ENCODE results near the gene BACE2. TPM values are rescaled to one million over a fixed set of nuclear protein-coding genes. Genes with fewer than 3 reads are reported as not detected.

The BACE2 gene
- total RNA-seq, 1 experiment from 2014 or later: 23.2 TPM

DNA sequence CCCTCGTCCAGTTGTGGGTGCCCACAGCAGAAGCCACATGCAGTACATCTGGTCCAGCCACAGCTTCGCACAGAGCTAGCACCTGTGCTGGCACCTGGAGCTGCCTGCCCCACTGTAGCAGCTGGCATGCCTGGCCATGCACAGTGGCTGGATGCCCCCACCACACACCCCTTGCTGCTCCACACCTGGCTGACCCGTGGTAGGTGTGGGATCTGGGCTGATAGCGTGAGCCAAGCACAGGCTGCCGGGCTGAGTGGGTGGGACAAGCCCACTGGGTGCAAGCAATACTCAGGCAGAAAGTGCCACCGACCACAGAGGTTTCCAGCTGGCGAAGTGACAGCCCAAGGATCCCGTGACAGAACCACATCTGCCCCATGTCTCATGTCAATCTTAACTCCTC is 30.6 kb upstream of the BACE2 start:
- BruUV-seq (replicated peaks): no TSS peak
- ChIA-PET POLR2A (no interaction called here), RAD21 (ENCODE audit: low non-redundant PET in 1 of 2, low total read pairs in 2 of 2, uncharacterized antibody in 2 of 2, unreplicated experiment in 2 of 2) (no interaction called here), CTCF (no interaction called here)
- Histone ChIP-seq H3K27me3 (ENCODE audit: insufficient read depth, low read length) (peaks cover 10% of the 10 kb centered on the region; the same call in 1 of the 2 replicates), H3K9me3 (ENCODE audit: control insufficient read depth in 1 of 2, insufficient read depth in 1 of 2, low read depth in 1 of 2, low read length in 2 of 2) (no peaks in the 10 kb centered on the region), H3K27ac (ENCODE audit: low read depth, low read length) (no peak overlapping the region), H3K4me1 (ENCODE audit: control insufficient read depth in 1 of 2, insufficient read depth in 2 of 2, low read length in 2 of 2) (peaks cover 0 to 7% of the 10 kb centered on the region in 2 experiments; a peak in 1 of 4 replicates), H3K36me3 (ENCODE audit: control insufficient read depth in 1 of 2, insufficient read depth in 2 of 2, low read length in 2 of 2) (no peaks in the 10 kb centered on the region), H2AFZ (ENCODE audit: low read depth, low read length, poor library complexity, severe bottlenecking) (no peak overlapping the region), H4K20me1 (ENCODE audit: insufficient read depth) (no peaks in the 10 kb centered on the region), H3K79me2 (ENCODE audit: insufficient read depth, low read length) (no peaks in the 10 kb centered on the region), H3K4me2 (ENCODE audit: low read length) (no peak overlapping the region), H3K4me3 (replicated peaks in 1 of 2; ENCODE audit: low read depth in 1 of 2, low read length in 2 of 2) (no peak overlapping the region), H3K9me2 (ENCODE audit: insufficient read depth) (no peaks in the 10 kb centered on the region), H3K9ac (ENCODE audit: low read length) (no peak overlapping the region)
- TF ChIP-seq YY1 (IDR thresholded peaks at IDR 0.05; ENCODE audit: extremely low read depth, insufficient replicate concordance, low read depth, low read length) (no peak), TCF7L2 (IDR thresholded peaks at IDR 0.05; ENCODE audit: borderline replicate concordance, extremely low read depth, insufficient read depth, insufficient read length) (no peak), POLR2A (IDR thresholded peaks at IDR 0.05; ENCODE audit: borderline replicate concordance, extremely low read depth, insufficient read depth, insufficient read length) (no peak), ZFX (IDR thresholded peaks at IDR 0.05) (no peak), SIN3A (IDR thresholded peaks at IDR 0.05; ENCODE audit: low read depth) (no peak), SRF (IDR thresholded peaks at IDR 0.05; ENCODE audit: low read depth) (no peak), RAD21 (IDR thresholded peaks at IDR 0.05; ENCODE audit: low read depth) (no peak), CBX3 (IDR thresholded peaks at IDR 0.05; ENCODE audit: low read depth) (no peak), SP1 (IDR thresholded peaks at IDR 0.05; ENCODE audit: low read depth) (no peak), ELF1 (IDR thresholded peaks at IDR 0.05; ENCODE audit: borderline replicate concordance, low read depth) (no peak), POLR2AphosphoS5 (IDR thresholded peaks at IDR 0.05; ENCODE audit: low read depth, low read length) (no peak)
- TF ChIP-seq, protein P1, sequence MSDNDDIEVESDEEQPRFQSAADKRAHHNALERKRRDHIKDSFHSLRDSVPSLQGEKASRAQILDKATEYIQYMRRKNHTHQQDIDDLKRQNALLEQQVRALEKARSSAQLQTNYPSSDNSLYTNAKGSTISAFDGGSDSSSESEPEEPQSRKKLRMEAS (IDR thresholded peaks at IDR 0.05): no peak
- TF ChIP-seq, protein P2, sequence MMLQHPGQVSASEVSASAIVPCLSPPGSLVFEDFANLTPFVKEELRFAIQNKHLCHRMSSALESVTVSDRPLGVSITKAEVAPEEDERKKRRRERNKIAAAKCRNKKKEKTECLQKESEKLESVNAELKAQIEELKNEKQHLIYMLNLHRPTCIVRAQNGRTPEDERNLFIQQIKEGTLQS (IDR thresholded peaks at IDR 0.05): no peak
- TF ChIP-seq, protein P3, sequence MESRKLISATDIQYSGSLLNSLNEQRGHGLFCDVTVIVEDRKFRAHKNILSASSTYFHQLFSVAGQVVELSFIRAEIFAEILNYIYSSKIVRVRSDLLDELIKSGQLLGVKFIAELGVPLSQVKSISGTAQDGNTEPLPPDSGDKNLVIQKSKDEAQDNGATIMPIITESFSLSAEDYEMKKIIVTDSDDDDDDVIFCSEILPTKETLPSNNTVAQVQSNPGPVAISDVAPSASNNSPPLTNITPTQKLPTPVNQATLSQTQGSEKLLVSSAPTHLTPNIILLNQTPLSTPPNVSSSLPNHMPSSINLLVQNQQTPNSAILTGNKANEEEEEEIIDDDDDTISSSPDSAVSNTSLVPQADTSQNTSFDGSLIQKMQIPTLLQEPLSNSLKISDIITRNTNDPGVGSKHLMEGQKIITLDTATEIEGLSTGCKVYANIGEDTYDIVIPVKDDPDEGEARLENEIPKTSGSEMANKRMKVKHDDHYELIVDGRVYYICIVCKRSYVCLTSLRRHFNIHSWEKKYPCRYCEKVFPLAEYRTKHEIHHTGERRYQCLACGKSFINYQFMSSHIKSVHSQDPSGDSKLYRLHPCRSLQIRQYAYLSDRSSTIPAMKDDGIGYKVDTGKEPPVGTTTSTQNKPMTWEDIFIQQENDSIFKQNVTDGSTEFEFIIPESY (IDR thresholded peaks at IDR 0.05; ENCODE audit: extremely low read depth, insufficient replicate concordance, low read length): no peak
- TF ChIP-seq, protein P4, sequence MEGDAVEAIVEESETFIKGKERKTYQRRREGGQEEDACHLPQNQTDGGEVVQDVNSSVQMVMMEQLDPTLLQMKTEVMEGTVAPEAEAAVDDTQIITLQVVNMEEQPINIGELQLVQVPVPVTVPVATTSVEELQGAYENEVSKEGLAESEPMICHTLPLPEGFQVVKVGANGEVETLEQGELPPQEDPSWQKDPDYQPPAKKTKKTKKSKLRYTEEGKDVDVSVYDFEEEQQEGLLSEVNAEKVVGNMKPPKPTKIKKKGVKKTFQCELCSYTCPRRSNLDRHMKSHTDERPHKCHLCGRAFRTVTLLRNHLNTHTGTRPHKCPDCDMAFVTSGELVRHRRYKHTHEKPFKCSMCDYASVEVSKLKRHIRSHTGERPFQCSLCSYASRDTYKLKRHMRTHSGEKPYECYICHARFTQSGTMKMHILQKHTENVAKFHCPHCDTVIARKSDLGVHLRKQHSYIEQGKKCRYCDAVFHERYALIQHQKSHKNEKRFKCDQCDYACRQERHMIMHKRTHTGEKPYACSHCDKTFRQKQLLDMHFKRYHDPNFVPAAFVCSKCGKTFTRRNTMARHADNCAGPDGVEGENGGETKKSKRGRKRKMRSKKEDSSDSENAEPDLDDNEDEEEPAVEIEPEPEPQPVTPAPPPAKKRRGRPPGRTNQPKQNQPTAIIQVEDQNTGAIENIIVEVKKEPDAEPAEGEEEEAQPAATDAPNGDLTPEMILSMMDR (IDR thresholded peaks at IDR 0.05 in 2 of 3, conservative IDR thresholded peaks at IDR 0.05 in 1 of 3; ENCODE audit: borderline replicate concordance in 1 of 3, insufficient read depth in 1 of 3, low read depth in 2 of 3, low read length in 2 of 3): no peak
- intact Hi-C loops (cut with micrococcal nuclease): no loop called here
- ATAC-seq (no peak), DNase-seq (ENCODE audit: low read depth, low spot score) (no peak)

All from HCT116 (cell line).